SK-N-SH (cell line): ENCODE measurements around the gene PRADC1. TPM values are rescaled to one million over a fixed set of nuclear protein-coding genes. Genes with fewer than 3 reads are reported as not detected.

Experiments used
- CTCF ChIA-PET: fragments of 300-600, 350-600 bp; formaldehyde crosslinking; extraction: SDS; loops from one replicate; lab custom pipeline; 2021; lab: Yijun Ruan, JAX
- POLR2A ChIA-PET: fragments of 350-600 bp; sonication (Branson Sonifier 250); formaldehyde crosslinking; extraction: SDS; loops from one replicate; lab custom pipeline; 2020; ENCODE audit warnings: antibody characterized with exemption, inconsistent platforms; lab: Yijun Ruan, JAX
- DNase-seq: peaks from one replicate; pipeline ENCODE4 v3.0.0; 2012
- H2AFZ ChIP-seq: fragments of 200-600 bp; sonication (generic); 2 replicates; pipeline ENCODE4 v1.8.1; 2016; ENCODE audit warnings: antibody characterized with exemption, mild to moderate bottlenecking, low read depth
- H3F3A ChIP-seq: fragments of 200-600 bp; sonication (generic); replicated peaks from 2 replicates; pipeline ENCODE3; 2016; ENCODE audit warnings: antibody characterized with exemption, mild to moderate bottlenecking; ENCODE audit not compliant: insufficient read depth
- H3K27ac ChIP-seq, 2 experiments: fragments of 200-500 bp in 1 of 2; fragments of 200-600 bp in 1 of 2; sonication (Bioruptor generic) in 1 of 2; sonication (generic), shearing (Covaris generic) in 1 of 2; 2 replicates each; pipeline versions ENCODE4 v1.5.1 to v1.6.1; 2014 to 2016; ENCODE audit warnings: low read depth in 2 of 2, inconsistent platforms in 1 of 2, low read length in 1 of 2, mild to moderate bottlenecking in 1 of 2, mixed read lengths in 1 of 2
- H3K27me3 ChIP-seq: fragments of 200-600 bp; sonication (generic), shearing (Covaris generic); 2 replicates; pipeline ENCODE4 v1.6.1; 2016; ENCODE audit warnings: mixed run types; ENCODE audit not compliant: insufficient read depth
- H3K36me3 ChIP-seq, 2 experiments: fragments of 200-500 bp in 1 of 2; fragments of 200-600 bp in 1 of 2; sonication (Bioruptor generic) in 1 of 2; sonication (generic) in 1 of 2; replicated peaks in 1 of 2; 2 replicates each; pipeline versions ENCODE3 to v1.5.1; 2014 to 2016; ENCODE audit warnings: low read length in 1 of 2, mild to moderate bottlenecking in 1 of 2; ENCODE audit not compliant: insufficient read depth in 2 of 2, control insufficient read depth in 1 of 2
- H3K4me1 ChIP-seq, 2 experiments: fragments of 200-500 bp in 1 of 2; fragments of 200-600 bp in 1 of 2; sonication (Bioruptor generic) in 1 of 2; sonication (generic), shearing (Covaris generic) in 1 of 2; 2 replicates each; pipeline versions ENCODE4 v1.5.1 to v1.6.1; 2014 to 2016; ENCODE audit warnings: low read depth in 1 of 2, low read length in 1 of 2, mixed run types in 1 of 2; ENCODE audit not compliant: insufficient read depth in 2 of 2, control insufficient read depth in 1 of 2
- H3K4me2 ChIP-seq: fragments of 200-600 bp; sonication (generic), shearing (Covaris generic); 2 replicates; pipeline ENCODE4 v1.6.1; 2017; ENCODE audit warnings: mixed run types
- H3K4me3 ChIP-seq, 2 experiments: fragments of 200-500 bp in 1 of 2; fragments of 200-600 bp in 1 of 2; sonication (Bioruptor generic) in 1 of 2; sonication (generic), shearing (Covaris generic) in 1 of 2; 2 replicates each; pipeline versions ENCODE4 v1.5.1 to v1.8.1; 2014 to 2016; ENCODE audit warnings: low read depth in 2 of 2, inconsistent platforms in 1 of 2, low read length in 1 of 2, mild to moderate bottlenecking in 1 of 2, mixed read lengths in 1 of 2, moderate library complexity in 1 of 2
- H3K79me2 ChIP-seq: fragments of 200-600 bp; sonication (generic); 2 replicates; pipeline ENCODE4 v1.8.1; 2017; ENCODE audit warnings: mild to moderate bottlenecking; ENCODE audit not compliant: insufficient read depth
- H3K9ac ChIP-seq: fragments of 200-600 bp; sonication (generic); 2 replicates; pipeline ENCODE4 v1.6.1; 2017; ENCODE audit warnings: mixed run types
- H3K9me2 ChIP-seq: fragments of 200-600 bp; sonication (generic); 2 replicates; pipeline ENCODE4 v1.6.1; 2017; ENCODE audit warnings: mixed run types
- H3K9me3 ChIP-seq: fragments of 200-600 bp; sonication (generic); 2 replicates; pipeline ENCODE4 v1.6.1; 2017; ENCODE audit warnings: mixed run types, mild to moderate bottlenecking, moderate library complexity
- H4K20me1 ChIP-seq: fragments of 200-600 bp; sonication (generic); 2 replicates; pipeline ENCODE4 v1.6.1; 2017; ENCODE audit warnings: mild to moderate bottlenecking, mixed run types; ENCODE audit not compliant: insufficient read depth
- EP300 ChIP-seq, 2 experiments: IDR thresholded peaks; 2 replicates each; pipeline versions ENCODE4 v1.4.0 to v1.6.1; 2012; ENCODE audit warnings: borderline replicate concordance in 1 of 2, low read depth in 1 of 2, low read length in 1 of 2
- FOSL2 ChIP-seq: IDR thresholded peaks from 2 replicates; pipeline ENCODE4 v1.4.0; 2012; ENCODE audit warnings: low read depth, mild to moderate bottlenecking, moderate library complexity, borderline replicate concordance
- FOXJ3 ChIP-seq: sonication (generic); formaldehyde crosslinking; IDR thresholded peaks from 2 replicates; pipeline ENCODE4 v1.5.1; 2020; ENCODE audit warnings: mild to moderate bottlenecking, missing genetic modification reagents
- FOXM1 ChIP-seq: IDR thresholded peaks from 2 replicates; pipeline ENCODE4 v1.4.0; 2012; ENCODE audit warnings: low read depth, mild to moderate bottlenecking
- GATA2 ChIP-seq: sonication (generic); formaldehyde crosslinking; IDR thresholded peaks from 2 replicates; pipeline ENCODE4 v1.5.0; 2020; ENCODE audit warnings: mild to moderate bottlenecking, missing genetic modification reagents
- MEF2A ChIP-seq: IDR thresholded peaks from 2 replicates; pipeline ENCODE4 v1.4.0; 2012; ENCODE audit warnings: low read depth, borderline replicate concordance
- POLR2AphosphoS5 ChIP-seq: IDR thresholded peaks from 2 replicates; pipeline ENCODE4 v1.6.1; 2012; ENCODE audit warnings: low read depth, low read length
- RAD21 ChIP-seq: IDR thresholded peaks from 2 replicates; pipeline ENCODE4 v1.6.1; 2012; ENCODE audit warnings: mild to moderate bottlenecking, low read length
- RCOR1 ChIP-seq: fragments of 150-350 bp; IDR thresholded peaks from 2 replicates; pipeline ENCODE4 v1.6.1; 2017; ENCODE audit warnings: antibody characterized with exemption, low read length
- RFX5 ChIP-seq: IDR thresholded peaks from 2 replicates; pipeline ENCODE4 v1.6.1; 2012; ENCODE audit warnings: mild to moderate bottlenecking, improper control_type of control experiment, low read length
- RXRA ChIP-seq: IDR thresholded peaks from 2 replicates; pipeline ENCODE4 v1.4.0; 2012; ENCODE audit warnings: low read depth, mild to moderate bottlenecking, borderline replicate concordance
- USF1 ChIP-seq: IDR thresholded peaks from 2 replicates; pipeline ENCODE4 v1.4.0; 2012; ENCODE audit warnings: low read depth, borderline replicate concordance
- YY1 ChIP-seq: IDR thresholded peaks from 2 replicates; pipeline ENCODE4 v1.4.0; 2012; ENCODE audit warnings: low read depth, mild to moderate bottlenecking
- WGBS: methylation state at CpG from one replicate; pipeline ENCODE4 v1.1.6; 2017; ENCODE audit warnings: low lambda C conversion rate; 5-methylcytosine and 5-hydroxymethylcytosine counted together
- polyA plus RNA-seq, 3 experiments: library from polyadenylated mRNA; depleted of rRNA; stranded (reverse); fragments of >200 nt; gene quantifications; 2 replicates each; pipeline ENCODE4 v1.2.3, GENCODE V29; 2012
- TF ChIP-seq, protein P1 (sequence below): IDR thresholded peaks from 2 replicates; pipeline ENCODE4 v1.4.0; 2012; ENCODE audit warnings: low read depth, borderline replicate concordance
- TF ChIP-seq, protein P2 (sequence below): fragments of 150-350 bp; IDR thresholded peaks from 2 replicates; pipeline ENCODE4 v1.6.1; 2017; ENCODE audit warnings: antibody characterized with exemption, low read length, low read depth, borderline replicate concordance
- TF ChIP-seq, protein P3 (sequence below): fragments of 200-600 bp; sonication (generic); IDR thresholded peaks from 2 replicates; pipeline ENCODE4 v1.6.1; 2017; ENCODE audit warnings: antibody characterized with exemption, mild to moderate bottlenecking, moderate library complexity
- TF ChIP-seq, protein P4 (sequence below): IDR thresholded peaks from 2 replicates; pipeline ENCODE4; 2012
- TF ChIP-seq, protein P5 (sequence below): IDR thresholded peaks from 2 replicates; pipeline ENCODE4 v1.6.1; 2012; ENCODE audit warnings: mild to moderate bottlenecking, low read depth, low read length, moderate library complexity

PRADC1 gene
- polyA plus RNA-seq, 1 of the 3 experiments (the other 2 are of a cell fraction), result 8.5 TPM

DNA sequence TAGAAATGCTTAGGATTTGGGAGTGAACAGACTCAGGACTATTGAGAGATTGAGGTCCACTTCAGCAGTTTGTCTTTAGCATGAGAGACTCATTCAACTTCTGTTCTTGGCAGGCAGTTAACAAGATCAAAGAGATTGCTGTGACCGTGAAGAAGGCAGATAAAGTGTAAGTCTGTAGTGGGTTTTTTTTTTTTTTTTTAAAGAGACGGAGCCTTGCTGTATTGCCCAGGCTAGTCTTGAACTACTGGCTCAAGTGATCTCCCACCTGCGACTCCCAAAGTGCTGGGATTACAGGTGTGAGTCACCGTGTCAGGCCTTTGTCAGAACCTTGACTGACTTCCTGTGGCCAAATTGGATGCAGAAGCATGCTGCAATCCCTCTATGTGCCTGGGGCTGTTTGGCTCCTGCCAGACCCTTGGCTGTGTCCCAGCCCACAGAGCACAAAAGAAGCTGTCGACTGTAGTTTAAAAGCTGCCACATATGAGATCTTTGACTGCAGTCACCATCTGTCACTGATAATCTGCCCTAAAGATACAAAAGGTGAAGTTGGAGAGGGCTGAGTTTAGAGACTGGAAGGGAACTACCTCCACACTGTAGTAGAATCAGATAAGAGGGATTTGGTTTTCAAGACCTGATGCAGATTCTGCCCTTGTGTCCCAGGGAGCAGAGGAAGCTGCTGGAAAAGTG, 11.0 kb upstream of the PRADC1 start (continued):
- TF ChIP-seq FOSL2, result no peak
- no peak for TF ChIP-seq POLR2AphosphoS5
- peak; percentile 88 for TF ChIP-seq RCOR1
- TF ChIP-seq RAD21, result no peak
- TF ChIP-seq GATA2, result peak; percentile 60
- TF ChIP-seq, protein P1, sequence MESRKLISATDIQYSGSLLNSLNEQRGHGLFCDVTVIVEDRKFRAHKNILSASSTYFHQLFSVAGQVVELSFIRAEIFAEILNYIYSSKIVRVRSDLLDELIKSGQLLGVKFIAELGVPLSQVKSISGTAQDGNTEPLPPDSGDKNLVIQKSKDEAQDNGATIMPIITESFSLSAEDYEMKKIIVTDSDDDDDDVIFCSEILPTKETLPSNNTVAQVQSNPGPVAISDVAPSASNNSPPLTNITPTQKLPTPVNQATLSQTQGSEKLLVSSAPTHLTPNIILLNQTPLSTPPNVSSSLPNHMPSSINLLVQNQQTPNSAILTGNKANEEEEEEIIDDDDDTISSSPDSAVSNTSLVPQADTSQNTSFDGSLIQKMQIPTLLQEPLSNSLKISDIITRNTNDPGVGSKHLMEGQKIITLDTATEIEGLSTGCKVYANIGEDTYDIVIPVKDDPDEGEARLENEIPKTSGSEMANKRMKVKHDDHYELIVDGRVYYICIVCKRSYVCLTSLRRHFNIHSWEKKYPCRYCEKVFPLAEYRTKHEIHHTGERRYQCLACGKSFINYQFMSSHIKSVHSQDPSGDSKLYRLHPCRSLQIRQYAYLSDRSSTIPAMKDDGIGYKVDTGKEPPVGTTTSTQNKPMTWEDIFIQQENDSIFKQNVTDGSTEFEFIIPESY, result no peak
- peak; percentile 52; the same call in 1 of the 2 replicates for TF ChIP-seq FOXJ3 (CRISPR knock-in tag)
- no peak for TF ChIP-seq USF1
- TF ChIP-seq, all 33 proteins: peak for 8

- ChIA-PET CTCF (interaction anchor here (1.2 kb wide), 1 partner anchor 50 kb away, joined by 3 read pairs; no protein-coding TSS in a partner anchor), POLR2A (no interaction called here)
- H3K9me3 ChIP-seq, result no peaks in the 10 kb centered on the region
- H3K27me3 ChIP-seq, result no peaks in the 10 kb centered on the region
- H3K4me1 ChIP-seq, result peaks cover 0 to 35% of the 10 kb centered on the region in 2 experiments; a peak in 3 of 4 replicates
- peaks cover 81% of the 10 kb centered on the region for H4K20me1 ChIP-seq
- 39% methylated on average over 3 of the region's 3 CpGs for WGBS
- H3K4me3 ChIP-seq, result no peak overlapping the region
- H3K36me3 ChIP-seq, result peaks cover 55 to 62% of the 10 kb centered on the region in 2 experiments
- DNase-seq, result no peak
- no peak overlapping the region for H2AFZ ChIP-seq
- H3K9ac ChIP-seq, result no peak overlapping the region
- H3K9me2 ChIP-seq, result no peaks in the 10 kb centered on the region
- no peak overlapping the region for H3K4me2 ChIP-seq
- peaks cover 97% of the 10 kb centered on the region for H3K79me2 ChIP-seq
- H3K27ac ChIP-seq, result no peak overlapping the region
- H3F3A ChIP-seq, result peaks cover 5% of the 10 kb centered on the region
- TF ChIP-seq EP300 (IDR thresholded peaks at IDR 0.05; ENCODE audit: borderline replicate concordance in 1 of 2, low read depth in 1 of 2, low read length in 1 of 2) (no peak), RXRA (no peak), MEF2A (no peak), RFX5 (no peak), FOSL2 (no peak), GATA2 (no peak), YY1 (no peak), USF1 (no peak), FOXM1 (no peak)
- TF ChIP-seq, protein P2, sequence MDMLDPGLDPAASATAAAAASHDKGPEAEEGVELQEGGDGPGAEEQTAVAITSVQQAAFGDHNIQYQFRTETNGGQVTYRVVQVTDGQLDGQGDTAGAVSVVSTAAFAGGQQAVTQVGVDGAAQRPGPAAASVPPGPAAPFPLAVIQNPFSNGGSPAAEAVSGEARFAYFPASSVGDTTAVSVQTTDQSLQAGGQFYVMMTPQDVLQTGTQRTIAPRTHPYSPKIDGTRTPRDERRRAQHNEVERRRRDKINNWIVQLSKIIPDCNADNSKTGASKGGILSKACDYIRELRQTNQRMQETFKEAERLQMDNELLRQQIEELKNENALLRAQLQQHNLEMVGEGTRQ, result no peak
- TF ChIP-seq, protein P3, sequence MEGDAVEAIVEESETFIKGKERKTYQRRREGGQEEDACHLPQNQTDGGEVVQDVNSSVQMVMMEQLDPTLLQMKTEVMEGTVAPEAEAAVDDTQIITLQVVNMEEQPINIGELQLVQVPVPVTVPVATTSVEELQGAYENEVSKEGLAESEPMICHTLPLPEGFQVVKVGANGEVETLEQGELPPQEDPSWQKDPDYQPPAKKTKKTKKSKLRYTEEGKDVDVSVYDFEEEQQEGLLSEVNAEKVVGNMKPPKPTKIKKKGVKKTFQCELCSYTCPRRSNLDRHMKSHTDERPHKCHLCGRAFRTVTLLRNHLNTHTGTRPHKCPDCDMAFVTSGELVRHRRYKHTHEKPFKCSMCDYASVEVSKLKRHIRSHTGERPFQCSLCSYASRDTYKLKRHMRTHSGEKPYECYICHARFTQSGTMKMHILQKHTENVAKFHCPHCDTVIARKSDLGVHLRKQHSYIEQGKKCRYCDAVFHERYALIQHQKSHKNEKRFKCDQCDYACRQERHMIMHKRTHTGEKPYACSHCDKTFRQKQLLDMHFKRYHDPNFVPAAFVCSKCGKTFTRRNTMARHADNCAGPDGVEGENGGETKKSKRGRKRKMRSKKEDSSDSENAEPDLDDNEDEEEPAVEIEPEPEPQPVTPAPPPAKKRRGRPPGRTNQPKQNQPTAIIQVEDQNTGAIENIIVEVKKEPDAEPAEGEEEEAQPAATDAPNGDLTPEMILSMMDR, result no peak
- TF ChIP-seq, protein P4, sequence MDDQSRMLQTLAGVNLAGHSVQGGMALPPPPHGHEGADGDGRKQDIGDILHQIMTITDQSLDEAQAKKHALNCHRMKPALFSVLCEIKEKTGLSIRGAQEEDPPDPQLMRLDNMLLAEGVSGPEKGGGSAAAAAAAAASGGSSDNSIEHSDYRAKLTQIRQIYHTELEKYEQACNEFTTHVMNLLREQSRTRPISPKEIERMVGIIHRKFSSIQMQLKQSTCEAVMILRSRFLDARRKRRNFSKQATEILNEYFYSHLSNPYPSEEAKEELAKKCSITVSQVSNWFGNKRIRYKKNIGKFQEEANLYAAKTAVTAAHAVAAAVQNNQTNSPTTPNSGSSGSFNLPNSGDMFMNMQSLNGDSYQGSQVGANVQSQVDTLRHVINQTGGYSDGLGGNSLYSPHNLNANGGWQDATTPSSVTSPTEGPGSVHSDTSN, result no peak
- TF ChIP-seq, protein P5, sequence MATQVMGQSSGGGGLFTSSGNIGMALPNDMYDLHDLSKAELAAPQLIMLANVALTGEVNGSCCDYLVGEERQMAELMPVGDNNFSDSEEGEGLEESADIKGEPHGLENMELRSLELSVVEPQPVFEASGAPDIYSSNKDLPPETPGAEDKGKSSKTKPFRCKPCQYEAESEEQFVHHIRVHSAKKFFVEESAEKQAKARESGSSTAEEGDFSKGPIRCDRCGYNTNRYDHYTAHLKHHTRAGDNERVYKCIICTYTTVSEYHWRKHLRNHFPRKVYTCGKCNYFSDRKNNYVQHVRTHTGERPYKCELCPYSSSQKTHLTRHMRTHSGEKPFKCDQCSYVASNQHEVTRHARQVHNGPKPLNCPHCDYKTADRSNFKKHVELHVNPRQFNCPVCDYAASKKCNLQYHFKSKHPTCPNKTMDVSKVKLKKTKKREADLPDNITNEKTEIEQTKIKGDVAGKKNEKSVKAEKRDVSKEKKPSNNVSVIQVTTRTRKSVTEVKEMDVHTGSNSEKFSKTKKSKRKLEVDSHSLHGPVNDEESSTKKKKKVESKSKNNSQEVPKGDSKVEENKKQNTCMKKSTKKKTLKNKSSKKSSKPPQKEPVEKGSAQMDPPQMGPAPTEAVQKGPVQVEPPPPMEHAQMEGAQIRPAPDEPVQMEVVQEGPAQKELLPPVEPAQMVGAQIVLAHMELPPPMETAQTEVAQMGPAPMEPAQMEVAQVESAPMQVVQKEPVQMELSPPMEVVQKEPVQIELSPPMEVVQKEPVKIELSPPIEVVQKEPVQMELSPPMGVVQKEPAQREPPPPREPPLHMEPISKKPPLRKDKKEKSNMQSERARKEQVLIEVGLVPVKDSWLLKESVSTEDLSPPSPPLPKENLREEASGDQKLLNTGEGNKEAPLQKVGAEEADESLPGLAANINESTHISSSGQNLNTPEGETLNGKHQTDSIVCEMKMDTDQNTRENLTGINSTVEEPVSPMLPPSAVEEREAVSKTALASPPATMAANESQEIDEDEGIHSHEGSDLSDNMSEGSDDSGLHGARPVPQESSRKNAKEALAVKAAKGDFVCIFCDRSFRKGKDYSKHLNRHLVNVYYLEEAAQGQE, result no peak
These were observed 6.7 kb upstream of the PRADC1 start for GRCh38 chr2:73239776-73240175.
